Measurements from ENCODE around the gene FAM78A. TPM values are rescaled to one million over a fixed set of nuclear protein-coding genes. Genes with fewer than 3 reads are reported as not detected.
"Not testable (repeated sequence)": the region's sequence is repeated elsewhere in the genome, so short reads cannot be mapped to it uniquely, and the experiment has no call there.

FAM78A gene
- total RNA-seq, 1 experiment from 2014 or later, result 3.0 TPM

DNA sequence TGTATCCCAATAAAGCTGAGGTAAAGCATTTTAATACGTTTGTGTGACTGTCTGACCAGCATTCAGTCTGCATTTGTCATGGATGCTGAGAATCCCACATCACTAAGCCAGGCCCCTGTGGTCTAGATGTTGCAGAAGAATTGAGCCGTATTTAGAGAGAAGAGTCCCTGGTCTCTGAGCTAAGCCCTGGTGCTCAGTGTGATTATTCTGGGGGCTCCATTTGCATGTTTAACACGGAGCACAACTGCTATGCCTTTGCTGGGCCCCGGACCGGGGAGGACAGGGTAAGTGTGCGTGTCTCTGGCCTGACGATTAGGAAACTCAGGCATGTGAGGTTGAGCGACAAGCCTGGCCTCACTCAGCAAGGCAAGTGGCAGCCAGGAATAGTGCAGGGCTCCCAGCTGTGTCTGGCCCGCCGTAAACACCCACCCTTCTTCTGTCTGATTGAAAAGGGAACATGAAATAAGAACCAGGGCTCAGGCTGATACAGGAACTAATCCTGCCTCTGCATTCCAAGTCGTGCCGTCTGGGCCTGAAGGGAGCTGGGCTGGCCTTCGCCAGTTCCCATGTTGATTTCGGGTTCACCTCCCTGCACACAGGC is 22.3 kb downstream of the FAM78A start (continued):
- no peak for TF ChIP-seq TP53 (CRISPR knock-in tag; IDR thresholded peaks at IDR 0.05)
- TF ChIP-seq, protein P1, sequence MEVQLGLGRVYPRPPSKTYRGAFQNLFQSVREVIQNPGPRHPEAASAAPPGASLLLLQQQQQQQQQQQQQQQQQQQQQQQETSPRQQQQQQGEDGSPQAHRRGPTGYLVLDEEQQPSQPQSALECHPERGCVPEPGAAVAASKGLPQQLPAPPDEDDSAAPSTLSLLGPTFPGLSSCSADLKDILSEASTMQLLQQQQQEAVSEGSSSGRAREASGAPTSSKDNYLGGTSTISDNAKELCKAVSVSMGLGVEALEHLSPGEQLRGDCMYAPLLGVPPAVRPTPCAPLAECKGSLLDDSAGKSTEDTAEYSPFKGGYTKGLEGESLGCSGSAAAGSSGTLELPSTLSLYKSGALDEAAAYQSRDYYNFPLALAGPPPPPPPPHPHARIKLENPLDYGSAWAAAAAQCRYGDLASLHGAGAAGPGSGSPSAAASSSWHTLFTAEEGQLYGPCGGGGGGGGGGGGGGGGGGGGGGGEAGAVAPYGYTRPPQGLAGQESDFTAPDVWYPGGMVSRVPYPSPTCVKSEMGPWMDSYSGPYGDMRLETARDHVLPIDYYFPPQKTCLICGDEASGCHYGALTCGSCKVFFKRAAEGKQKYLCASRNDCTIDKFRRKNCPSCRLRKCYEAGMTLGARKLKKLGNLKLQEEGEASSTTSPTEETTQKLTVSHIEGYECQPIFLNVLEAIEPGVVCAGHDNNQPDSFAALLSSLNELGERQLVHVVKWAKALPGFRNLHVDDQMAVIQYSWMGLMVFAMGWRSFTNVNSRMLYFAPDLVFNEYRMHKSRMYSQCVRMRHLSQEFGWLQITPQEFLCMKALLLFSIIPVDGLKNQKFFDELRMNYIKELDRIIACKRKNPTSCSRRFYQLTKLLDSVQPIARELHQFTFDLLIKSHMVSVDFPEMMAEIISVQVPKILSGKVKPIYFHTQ (CRISPR knock-in tag; IDR thresholded peaks at IDR 0.05), result no peak

DNA sequence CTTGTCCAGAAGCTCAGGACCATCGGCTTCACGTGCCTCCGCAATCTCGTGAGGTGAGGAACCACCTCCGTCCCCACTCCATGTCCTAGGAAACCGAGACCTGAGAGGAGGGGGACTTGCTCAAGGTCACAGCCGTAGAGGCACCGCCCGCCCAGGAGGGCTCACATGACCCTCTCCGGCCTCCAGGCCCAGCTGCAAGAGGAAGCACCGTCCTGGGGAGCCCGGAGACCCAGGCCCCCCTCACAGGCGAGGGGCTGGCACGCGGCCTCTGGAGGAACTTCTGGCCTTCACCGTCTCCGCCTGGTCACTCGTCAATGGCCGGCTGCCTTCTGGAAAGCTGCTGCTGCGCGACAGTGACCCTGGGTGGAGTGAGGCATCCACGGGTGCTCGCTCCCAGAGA is 24.2 kb downstream of the FAM78A start:
- H3K9me3 Mint-ChIP-seq, result no peaks in the 10 kb centered on the region
- no peak for ATAC-seq
- no peak overlapping the region for H3K4me3 Mint-ChIP-seq
- no peaks in the 10 kb centered on the region for H3K27me3 Mint-ChIP-seq (ENCODE audit: low read depth)
- DNase-seq (ENCODE audit: low spot score), result no peak
- no peak overlapping the region for H3K27ac Mint-ChIP-seq
- ChIA-PET CTCF (interaction anchor here (1.0 to 2.3 kb wide), 2 partner anchors 20 to 84 kb away, joined by 3 to 10 read pairs; no protein-coding TSS in a partner anchor), POLR2A (no interaction called here)
- H3K36me3 Mint-ChIP-seq, result no peaks in the 10 kb centered on the region
- H3K4me1 Mint-ChIP-seq, result peaks cover 6% of the 10 kb centered on the region
- TF ChIP-seq, protein P2, sequence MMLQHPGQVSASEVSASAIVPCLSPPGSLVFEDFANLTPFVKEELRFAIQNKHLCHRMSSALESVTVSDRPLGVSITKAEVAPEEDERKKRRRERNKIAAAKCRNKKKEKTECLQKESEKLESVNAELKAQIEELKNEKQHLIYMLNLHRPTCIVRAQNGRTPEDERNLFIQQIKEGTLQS (CRISPR knock-in tag; conservative IDR thresholded peaks at IDR 0.05), result no peak
- TF ChIP-seq, protein P3, sequence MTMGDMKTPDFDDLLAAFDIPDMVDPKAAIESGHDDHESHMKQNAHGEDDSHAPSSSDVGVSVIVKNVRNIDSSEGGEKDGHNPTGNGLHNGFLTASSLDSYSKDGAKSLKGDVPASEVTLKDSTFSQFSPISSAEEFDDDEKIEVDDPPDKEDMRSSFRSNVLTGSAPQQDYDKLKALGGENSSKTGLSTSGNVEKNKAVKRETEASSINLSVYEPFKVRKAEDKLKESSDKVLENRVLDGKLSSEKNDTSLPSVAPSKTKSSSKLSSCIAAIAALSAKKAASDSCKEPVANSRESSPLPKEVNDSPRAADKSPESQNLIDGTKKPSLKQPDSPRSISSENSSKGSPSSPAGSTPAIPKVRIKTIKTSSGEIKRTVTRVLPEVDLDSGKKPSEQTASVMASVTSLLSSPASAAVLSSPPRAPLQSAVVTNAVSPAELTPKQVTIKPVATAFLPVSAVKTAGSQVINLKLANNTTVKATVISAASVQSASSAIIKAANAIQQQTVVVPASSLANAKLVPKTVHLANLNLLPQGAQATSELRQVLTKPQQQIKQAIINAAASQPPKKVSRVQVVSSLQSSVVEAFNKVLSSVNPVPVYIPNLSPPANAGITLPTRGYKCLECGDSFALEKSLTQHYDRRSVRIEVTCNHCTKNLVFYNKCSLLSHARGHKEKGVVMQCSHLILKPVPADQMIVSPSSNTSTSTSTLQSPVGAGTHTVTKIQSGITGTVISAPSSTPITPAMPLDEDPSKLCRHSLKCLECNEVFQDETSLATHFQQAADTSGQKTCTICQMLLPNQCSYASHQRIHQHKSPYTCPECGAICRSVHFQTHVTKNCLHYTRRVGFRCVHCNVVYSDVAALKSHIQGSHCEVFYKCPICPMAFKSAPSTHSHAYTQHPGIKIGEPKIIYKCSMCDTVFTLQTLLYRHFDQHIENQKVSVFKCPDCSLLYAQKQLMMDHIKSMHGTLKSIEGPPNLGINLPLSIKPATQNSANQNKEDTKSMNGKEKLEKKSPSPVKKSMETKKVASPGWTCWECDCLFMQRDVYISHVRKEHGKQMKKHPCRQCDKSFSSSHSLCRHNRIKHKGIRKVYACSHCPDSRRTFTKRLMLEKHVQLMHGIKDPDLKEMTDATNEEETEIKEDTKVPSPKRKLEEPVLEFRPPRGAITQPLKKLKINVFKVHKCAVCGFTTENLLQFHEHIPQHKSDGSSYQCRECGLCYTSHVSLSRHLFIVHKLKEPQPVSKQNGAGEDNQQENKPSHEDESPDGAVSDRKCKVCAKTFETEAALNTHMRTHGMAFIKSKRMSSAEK (CRISPR knock-in tag; IDR thresholded peaks at IDR 0.05; ENCODE audit: borderline replicate concordance), result no peak
- no peak for TF ChIP-seq HMGA2 (CRISPR knock-in tag; IDR thresholded peaks at IDR 0.05)
- no peak for TF ChIP-seq NFE2L1 (CRISPR knock-in tag; IDR thresholded peaks at IDR 0.05)
- TF ChIP-seq, protein P4, sequence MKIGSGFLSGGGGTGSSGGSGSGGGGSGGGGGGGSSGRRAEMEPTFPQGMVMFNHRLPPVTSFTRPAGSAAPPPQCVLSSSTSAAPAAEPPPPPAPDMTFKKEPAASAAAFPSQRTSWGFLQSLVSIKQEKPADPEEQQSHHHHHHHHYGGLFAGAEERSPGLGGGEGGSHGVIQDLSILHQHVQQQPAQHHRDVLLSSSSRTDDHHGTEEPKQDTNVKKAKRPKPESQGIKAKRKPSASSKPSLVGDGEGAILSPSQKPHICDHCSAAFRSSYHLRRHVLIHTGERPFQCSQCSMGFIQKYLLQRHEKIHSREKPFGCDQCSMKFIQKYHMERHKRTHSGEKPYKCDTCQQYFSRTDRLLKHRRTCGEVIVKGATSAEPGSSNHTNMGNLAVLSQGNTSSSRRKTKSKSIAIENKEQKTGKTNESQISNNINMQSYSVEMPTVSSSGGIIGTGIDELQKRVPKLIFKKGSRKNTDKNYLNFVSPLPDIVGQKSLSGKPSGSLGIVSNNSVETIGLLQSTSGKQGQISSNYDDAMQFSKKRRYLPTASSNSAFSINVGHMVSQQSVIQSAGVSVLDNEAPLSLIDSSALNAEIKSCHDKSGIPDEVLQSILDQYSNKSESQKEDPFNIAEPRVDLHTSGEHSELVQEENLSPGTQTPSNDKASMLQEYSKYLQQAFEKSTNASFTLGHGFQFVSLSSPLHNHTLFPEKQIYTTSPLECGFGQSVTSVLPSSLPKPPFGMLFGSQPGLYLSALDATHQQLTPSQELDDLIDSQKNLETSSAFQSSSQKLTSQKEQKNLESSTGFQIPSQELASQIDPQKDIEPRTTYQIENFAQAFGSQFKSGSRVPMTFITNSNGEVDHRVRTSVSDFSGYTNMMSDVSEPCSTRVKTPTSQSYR (CRISPR knock-in tag; IDR thresholded peaks at IDR 0.05), result no peak
- TF ChIP-seq ESRRA (CRISPR knock-in tag; IDR thresholded peaks at IDR 0.05; ENCODE audit: borderline replicate concordance), result no peak
- TF ChIP-seq, protein P5, sequence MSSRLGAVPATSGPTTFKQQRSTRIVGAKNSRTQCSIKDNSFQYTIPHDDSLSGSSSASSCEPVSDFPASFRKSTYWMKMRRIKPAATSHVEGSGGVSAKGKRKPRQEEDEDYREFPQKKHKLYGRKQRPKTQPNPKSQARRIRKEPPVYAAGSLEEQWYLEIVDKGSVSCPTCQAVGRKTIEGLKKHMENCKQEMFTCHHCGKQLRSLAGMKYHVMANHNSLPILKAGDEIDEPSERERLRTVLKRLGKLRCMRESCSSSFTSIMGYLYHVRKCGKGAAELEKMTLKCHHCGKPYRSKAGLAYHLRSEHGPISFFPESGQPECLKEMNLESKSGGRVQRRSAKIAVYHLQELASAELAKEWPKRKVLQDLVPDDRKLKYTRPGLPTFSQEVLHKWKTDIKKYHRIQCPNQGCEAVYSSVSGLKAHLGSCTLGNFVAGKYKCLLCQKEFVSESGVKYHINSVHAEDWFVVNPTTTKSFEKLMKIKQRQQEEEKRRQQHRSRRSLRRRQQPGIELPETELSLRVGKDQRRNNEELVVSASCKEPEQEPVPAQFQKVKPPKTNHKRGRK (CRISPR knock-in tag; IDR thresholded peaks at IDR 0.05; ENCODE audit: borderline replicate concordance), result no peak
- no peak for TF ChIP-seq CREM (CRISPR knock-in tag; IDR thresholded peaks at IDR 0.05)

DNA sequence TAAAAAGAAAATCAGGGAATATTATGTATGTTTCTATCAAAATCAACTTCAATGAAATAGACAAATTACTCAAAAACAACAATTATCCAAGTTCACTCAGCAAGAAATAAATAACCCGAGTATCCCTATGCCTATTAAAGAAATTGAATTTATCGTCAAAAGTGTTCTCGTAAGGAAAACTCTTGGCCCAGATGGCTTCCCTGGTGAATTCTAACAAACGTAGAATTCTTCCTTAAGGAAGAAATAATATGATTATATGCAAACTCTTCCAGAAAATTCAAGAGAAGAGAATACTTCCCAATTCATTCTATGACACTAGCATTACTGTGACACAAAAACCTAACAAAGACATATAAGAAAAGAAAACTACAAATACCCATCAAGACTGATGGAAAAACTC is 29.7 kb downstream of the FAM78A start:
- no peak for ATAC-seq
- Mint-ChIP-seq H3K9me3 (peaks cover 20% of the 10 kb centered on the region), H3K4me1 (no peaks in the 10 kb centered on the region), H3K4me3 (no peak overlapping the region), H3K36me3 (peaks cover 5% of the 10 kb centered on the region), H3K27ac (no peak overlapping the region), H3K27me3 (ENCODE audit: low read depth) (no peaks in the 10 kb centered on the region)
- POLR2A ChIA-PET, result no interaction called here
- CTCF ChIA-PET, result no interaction called here
- no peak for DNase-seq (ENCODE audit: low spot score)
- no peak for TF ChIP-seq FOXP1 (CRISPR knock-in tag; IDR thresholded peaks at IDR 0.05; ENCODE audit: borderline replicate concordance)
- TF ChIP-seq, protein P5 (CRISPR knock-in tag; IDR thresholded peaks at IDR 0.05; ENCODE audit: borderline replicate concordance), result no peak
- no peak for TF ChIP-seq TP53 (CRISPR knock-in tag; IDR thresholded peaks at IDR 0.05)
- TF ChIP-seq, protein P6, sequence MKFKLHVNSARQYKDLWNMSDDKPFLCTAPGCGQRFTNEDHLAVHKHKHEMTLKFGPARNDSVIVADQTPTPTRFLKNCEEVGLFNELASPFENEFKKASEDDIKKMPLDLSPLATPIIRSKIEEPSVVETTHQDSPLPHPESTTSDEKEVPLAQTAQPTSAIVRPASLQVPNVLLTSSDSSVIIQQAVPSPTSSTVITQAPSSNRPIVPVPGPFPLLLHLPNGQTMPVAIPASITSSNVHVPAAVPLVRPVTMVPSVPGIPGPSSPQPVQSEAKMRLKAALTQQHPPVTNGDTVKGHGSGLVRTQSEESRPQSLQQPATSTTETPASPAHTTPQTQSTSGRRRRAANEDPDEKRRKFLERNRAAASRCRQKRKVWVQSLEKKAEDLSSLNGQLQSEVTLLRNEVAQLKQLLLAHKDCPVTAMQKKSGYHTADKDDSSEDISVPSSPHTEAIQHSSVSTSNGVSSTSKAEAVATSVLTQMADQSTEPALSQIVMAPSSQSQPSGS (CRISPR knock-in tag; IDR thresholded peaks at IDR 0.05; ENCODE audit: borderline replicate concordance, low read depth), result no peak

DNA sequence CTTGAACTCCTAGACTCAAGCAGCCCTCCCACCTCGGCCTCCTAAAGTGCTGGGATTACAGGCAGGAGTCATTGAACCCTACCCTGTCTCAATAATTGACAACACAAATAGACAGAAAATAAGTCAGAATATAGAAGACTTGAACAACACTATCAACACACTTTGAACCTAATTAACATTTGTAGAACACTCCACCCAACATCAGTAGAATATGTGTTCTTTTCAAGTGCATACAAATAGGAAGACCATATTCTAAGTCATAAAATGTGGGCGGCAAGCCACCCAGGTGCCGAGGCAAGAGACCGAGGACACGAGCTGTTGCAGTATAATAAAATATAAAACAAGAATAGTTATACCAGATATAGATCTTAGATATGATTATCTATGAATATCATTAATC is 32.0 kb downstream of the FAM78A start:
- H3K4me3 Mint-ChIP-seq; H3K36me3 Mint-ChIP-seq; ATAC-seq; H3K27me3 Mint-ChIP-seq (ENCODE audit: low read depth); H3K27ac Mint-ChIP-seq; CTCF ChIA-PET; DNase-seq (ENCODE audit: low spot score); H3K4me1 Mint-ChIP-seq: not testable (repeated sequence)
- POLR2A ChIA-PET, result interaction anchor here (0.7 kb wide), 1 partner anchor 111 kb away, joined by 9 read pairs; no protein-coding TSS in a partner anchor
- H3K9me3 Mint-ChIP-seq, result peaks cover 20% of the 10 kb centered on the region
